Activated CD8-positive, alpha-beta memory T cell treated with anti-CD3 and anti-CD28 coated beads, Interleukin-2, amount 10 ng/mL, durations not matched to agents 7 days and 5 days (primary cell): ENCODE results near the gene EHD3. TPM values are rescaled to one million over a fixed set of nuclear protein-coding genes. Genes with fewer than 3 reads are reported as not detected.

Experiments
- ATAC-seq: fragments of 150-1000 bp; cut with Tn5 transposase; one replicate; pipeline ENCODE4 v1.10.0; 2021; ENCODE audit warnings: moderate library complexity
- CTCF ChIA-PET: fragments of 350-600 bp; sonication (Branson Sonifier 250); formaldehyde crosslinking; loops from one replicate; lab custom pipeline; 2021; ENCODE audit warnings: antibody characterized with exemption; lab: Charles Lee
- DNase-seq: peaks from one replicate; pipeline ENCODE4 v3.0.0-alpha.2; 2020
- H3K27ac Mint-ChIP-seq: one replicate; pipeline ENCODE4 v1.8.0; 2021; ENCODE audit warnings: mild to moderate bottlenecking, mixed read lengths
- H3K27me3 Mint-ChIP-seq: one replicate; pipeline ENCODE4 v1.8.0; 2021; ENCODE audit warnings: mixed read lengths
- H3K36me3 Mint-ChIP-seq: one replicate; pipeline ENCODE4 v1.8.0; 2021; ENCODE audit warnings: mild to moderate bottlenecking, mixed read lengths
- H3K4me1 Mint-ChIP-seq: one replicate; pipeline ENCODE4 v1.8.0; 2021; ENCODE audit warnings: mixed read lengths
- H3K4me3 Mint-ChIP-seq: one replicate; pipeline ENCODE4 v1.8.0; 2021; ENCODE audit warnings: mild to moderate bottlenecking, moderate library complexity, mixed read lengths
- H3K9me3 Mint-ChIP-seq: one replicate; pipeline ENCODE4 v1.8.0; 2022; ENCODE audit warnings: low read depth, mixed read lengths
- total RNA-seq, 2 experiments: library from RNA; stranded (reverse); gene quantifications; one replicate each; pipeline ENCODE4 v1.2.3, GENCODE V29; 2021

EHD3 gene
- total RNA-seq, 2 experiments from 2014 or later, result 0.41 to 1.1 TPM

DNA sequence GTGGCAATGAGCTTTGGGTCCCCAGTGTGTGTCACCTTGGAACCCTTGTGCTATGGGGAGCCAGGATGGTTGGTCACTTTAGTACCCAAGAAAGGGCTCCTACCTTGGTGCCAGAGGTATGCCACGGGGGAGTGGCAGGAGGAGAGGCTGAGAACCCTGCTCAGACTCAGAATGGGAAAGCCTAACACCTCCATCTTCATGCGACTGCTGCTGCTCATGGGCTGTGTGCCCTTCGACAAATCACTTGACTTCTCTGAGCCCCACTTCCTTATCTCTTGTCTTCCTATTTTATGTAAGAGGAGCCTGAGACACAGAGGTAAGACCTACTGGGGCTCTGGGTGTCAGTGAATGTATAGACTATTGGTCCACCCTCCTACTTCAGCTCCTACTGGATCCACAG is 25.1 kb downstream of the EHD3 start:
- Mint-ChIP-seq H3K4me1 (peaks cover under 1% of the 10 kb centered on the region), H3K4me3 (no peak overlapping the region), H3K9me3 (no peaks in the 10 kb centered on the region), H3K27ac (no peak overlapping the region), H3K27me3 (no peaks in the 10 kb centered on the region), H3K36me3 (no peaks in the 10 kb centered on the region)
- ATAC-seq (no peak), DNase-seq (no peak)
- CTCF ChIA-PET, result interaction anchor here (1.6 kb wide), 1 partner anchor 75 kb away, joined by 4 read pairs; no protein-coding TSS in a partner anchor

- Mint-ChIP-seq H3K36me3 (no peaks in the 10 kb centered on the region), H3K27ac (no peak overlapping the region), H3K27me3 (no peaks in the 10 kb centered on the region), H3K4me3 (no peak overlapping the region), H3K4me1 (no peaks in the 10 kb centered on the region), H3K9me3 (no peaks in the 10 kb centered on the region)
- DNase-seq (no peak), ATAC-seq (no peak)
- CTCF ChIA-PET, result interaction anchor here (1.5 to 1.6 kb wide), 2 partner anchors 73 to 549 kb away, joined by 4 read pairs; no protein-coding TSS in a partner anchor
Measured at GRCh38 chr2:31260870-31261269, 26.9 kb downstream of the EHD3 start.

DNA sequence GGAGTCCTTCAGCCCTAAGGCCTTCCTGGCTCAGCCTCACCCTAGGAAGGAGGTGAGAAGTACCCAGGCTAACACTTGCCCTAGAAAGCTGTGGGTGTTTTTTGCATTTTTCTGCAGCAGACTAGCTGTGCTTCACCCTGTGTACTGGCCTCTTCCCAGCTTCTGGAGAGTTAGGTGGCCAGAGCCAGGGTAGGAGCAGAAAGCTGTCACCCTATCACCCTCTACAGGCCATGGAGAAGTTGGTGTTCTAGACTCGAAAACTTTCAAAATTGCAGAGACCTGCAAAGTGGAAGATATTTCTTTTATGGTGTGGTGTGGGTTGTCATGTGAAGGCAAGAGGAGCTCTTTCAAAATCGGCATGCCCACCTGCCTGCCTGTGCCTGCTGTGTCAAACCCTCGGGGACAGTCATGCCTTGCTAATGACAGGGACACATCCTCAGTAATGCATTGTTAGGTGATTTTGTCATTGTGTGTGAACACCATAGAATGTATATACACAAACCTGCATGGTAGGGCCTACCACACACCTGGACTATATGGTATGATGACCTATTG is 29.8 kb downstream of the EHD3 start:
- ATAC-seq (no peak), DNase-seq (no peak)
- H3K27ac Mint-ChIP-seq, result no peak overlapping the region
- CTCF ChIA-PET, result interaction anchor here (1.4 kb wide), 1 partner anchor 69 kb away, joined by 3 read pairs; no protein-coding TSS in a partner anchor
- H3K9me3 Mint-ChIP-seq, result no peaks in the 10 kb centered on the region
- H3K27me3 Mint-ChIP-seq, result no peaks in the 10 kb centered on the region
- H3K4me3 Mint-ChIP-seq, result no peak overlapping the region
- H3K36me3 Mint-ChIP-seq, result no peaks in the 10 kb centered on the region
- H3K4me1 Mint-ChIP-seq, result no peaks in the 10 kb centered on the region

DNA sequence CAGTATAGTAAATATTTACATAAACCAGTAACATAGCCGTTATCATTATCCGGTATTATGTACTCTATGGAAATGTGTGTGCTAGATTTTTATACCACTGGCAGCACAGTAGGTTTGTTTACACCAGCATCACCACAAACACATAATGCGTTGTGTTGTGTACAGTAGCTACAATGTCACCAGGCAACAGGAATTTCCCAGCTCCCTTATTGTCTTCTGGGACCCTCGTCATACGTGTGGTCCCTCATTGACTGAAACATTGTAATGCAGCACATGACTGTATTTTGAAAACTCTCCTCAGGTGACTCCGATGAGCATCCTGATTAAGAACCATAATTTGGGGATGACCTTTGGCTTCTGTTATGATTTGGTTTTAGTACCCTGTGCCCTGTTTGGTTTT is 31.3 kb downstream of the EHD3 start:
- Mint-ChIP-seq H3K4me1 (no peaks in the 10 kb centered on the region), H3K4me3 (no peak overlapping the region), H3K27me3 (no peaks in the 10 kb centered on the region), H3K9me3 (no peaks in the 10 kb centered on the region), H3K27ac (no peak overlapping the region), H3K36me3 (no peaks in the 10 kb centered on the region)
- CTCF ChIA-PET, result no interaction called here
- no peak for DNase-seq
- ATAC-seq, result no peak

DNA sequence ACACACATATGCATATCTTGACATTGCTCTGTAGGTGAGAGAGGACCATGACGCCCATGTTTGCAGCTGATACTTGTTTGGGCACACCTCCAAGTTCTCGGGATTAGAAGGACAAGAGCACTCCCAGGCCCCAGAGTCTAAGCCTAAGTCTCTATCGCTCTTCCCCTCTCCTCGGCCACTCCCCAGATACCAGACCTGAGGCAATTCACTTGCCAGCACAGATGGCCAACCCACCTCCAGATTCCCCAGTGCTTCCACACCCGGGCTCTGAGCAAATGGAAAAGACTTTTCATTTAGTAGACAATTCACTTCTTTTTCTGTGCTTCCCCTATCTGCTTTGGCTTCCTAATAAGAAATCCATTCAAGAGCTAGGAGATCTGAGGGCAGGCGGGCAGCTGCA is 32.9 kb downstream of the EHD3 start:
- no peak overlapping the region for H3K27ac Mint-ChIP-seq
- no peaks in the 10 kb centered on the region for H3K9me3 Mint-ChIP-seq
- no peaks in the 10 kb centered on the region for H3K4me1 Mint-ChIP-seq
- no peaks in the 10 kb centered on the region for H3K27me3 Mint-ChIP-seq
- CTCF ChIA-PET, result no interaction called here
- DNase-seq, result no peak
- no peak for ATAC-seq
- no peak overlapping the region for H3K4me3 Mint-ChIP-seq
- no peaks in the 10 kb centered on the region for H3K36me3 Mint-ChIP-seq

DNA sequence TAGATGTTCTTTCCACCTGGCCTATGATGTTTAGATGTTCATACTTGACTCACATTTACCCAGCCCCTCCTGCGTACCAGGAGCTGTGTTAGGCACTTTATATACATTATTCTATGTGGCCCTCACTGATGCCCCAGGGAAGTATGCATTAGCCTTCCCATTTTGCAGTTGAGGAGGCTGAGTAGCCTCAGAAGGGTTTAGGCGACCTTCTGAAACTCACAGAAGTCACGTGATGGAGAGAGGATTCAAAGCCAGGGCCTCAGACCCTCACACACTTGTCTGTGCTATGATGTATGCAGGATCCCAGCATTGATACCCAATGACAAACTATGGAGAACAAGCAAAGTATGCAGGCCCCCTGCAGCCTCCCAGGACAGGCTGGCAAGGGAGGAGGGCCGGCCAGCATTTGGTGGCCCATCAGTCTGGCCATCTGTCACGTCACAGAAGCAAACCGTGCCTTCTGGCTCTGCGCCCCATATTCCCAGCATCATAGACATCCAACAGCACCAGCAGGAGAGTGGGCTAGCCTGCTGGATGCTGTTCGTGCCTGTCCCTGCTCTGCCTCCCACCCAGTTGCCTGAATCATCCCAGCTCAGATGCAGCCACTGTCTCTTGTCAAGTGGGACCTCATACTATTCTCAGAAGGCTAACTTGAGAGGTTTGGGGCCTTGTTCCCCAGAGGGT is 33.6 kb downstream of the EHD3 start:
- CTCF ChIA-PET, result no interaction called here
- H3K9me3 Mint-ChIP-seq, result no peaks in the 10 kb centered on the region
- H3K27me3 Mint-ChIP-seq, result no peaks in the 10 kb centered on the region
- ATAC-seq (no peak), DNase-seq (no peak)
- no peaks in the 10 kb centered on the region for H3K4me1 Mint-ChIP-seq
- H3K4me3 Mint-ChIP-seq, result no peak overlapping the region
- no peak overlapping the region for H3K27ac Mint-ChIP-seq
- H3K36me3 Mint-ChIP-seq, result no peaks in the 10 kb centered on the region

DNA sequence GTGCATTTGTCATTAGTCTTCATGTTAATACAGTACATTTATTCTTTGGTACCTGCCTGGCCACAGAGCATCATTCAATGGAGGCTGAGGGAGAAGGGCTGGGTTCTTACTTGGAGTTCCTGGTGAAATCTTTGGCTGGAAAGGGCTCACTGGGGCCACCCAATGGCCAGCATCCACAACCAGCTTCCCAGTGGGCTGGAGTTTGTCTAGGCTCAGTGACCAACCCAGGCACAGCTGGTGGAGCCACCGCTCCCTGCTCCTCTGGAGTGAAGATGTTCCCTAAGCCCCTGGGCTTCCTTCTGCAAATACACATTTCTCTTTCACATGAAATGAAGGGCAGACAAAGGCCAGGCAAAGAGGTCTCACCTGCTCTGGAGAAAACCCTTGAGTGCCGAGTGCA is 34.4 kb downstream of the EHD3 start:
- no peaks in the 10 kb centered on the region for H3K27me3 Mint-ChIP-seq
- H3K4me3 Mint-ChIP-seq, result no peak overlapping the region
- no peak overlapping the region for H3K27ac Mint-ChIP-seq
- CTCF ChIA-PET, result interaction anchor here (1.7 kb wide), 1 partner anchor 98 kb away, joined by 4 read pairs; no protein-coding TSS in a partner anchor
- no peaks in the 10 kb centered on the region for H3K36me3 Mint-ChIP-seq
- no peak for ATAC-seq
- H3K4me1 Mint-ChIP-seq, result no peaks in the 10 kb centered on the region
- DNase-seq, result no peak
- H3K9me3 Mint-ChIP-seq, result no peaks in the 10 kb centered on the region

DNA sequence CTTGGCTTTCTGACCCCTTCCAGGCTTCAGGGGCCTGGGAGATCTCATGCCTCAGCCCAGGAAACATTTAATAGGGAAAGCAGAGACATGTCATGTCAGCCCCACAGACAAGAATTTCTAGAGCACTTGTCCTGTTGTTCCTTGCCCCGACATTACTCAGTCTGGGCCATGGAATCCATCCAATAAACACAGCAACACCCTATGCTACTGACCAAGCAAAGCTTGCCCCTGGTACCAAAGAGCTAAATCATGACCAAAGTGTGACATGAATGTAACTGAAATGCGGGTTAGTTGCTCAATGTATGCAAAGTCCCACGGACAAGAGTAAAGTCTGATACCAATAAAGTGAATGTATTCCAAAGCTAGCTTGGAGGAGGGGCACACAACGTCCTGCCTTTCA is 35.1 kb downstream of the EHD3 start:
- Mint-ChIP-seq H3K9me3 (no peaks in the 10 kb centered on the region), H3K27me3 (no peaks in the 10 kb centered on the region), H3K4me1 (no peaks in the 10 kb centered on the region), H3K36me3 (no peaks in the 10 kb centered on the region), H3K4me3 (no peak overlapping the region), H3K27ac (no peak overlapping the region)
- ATAC-seq (no peak), DNase-seq (no peak)
- CTCF ChIA-PET, result interaction anchor here (1.7 kb wide), 1 partner anchor 99 kb away, joined by 4 read pairs; no protein-coding TSS in a partner anchor

GRCh38 chr2:31270131-31270530 is 36.2 kb downstream of the EHD3 start:
- no peaks in the 10 kb centered on the region for H3K9me3 Mint-ChIP-seq
- DNase-seq (no peak), ATAC-seq (no peak)
- no peaks in the 10 kb centered on the region for H3K27me3 Mint-ChIP-seq
- H3K36me3 Mint-ChIP-seq, result no peaks in the 10 kb centered on the region
- CTCF ChIA-PET, result no interaction called here
- no peaks in the 10 kb centered on the region for H3K4me1 Mint-ChIP-seq
- no peak overlapping the region for H3K4me3 Mint-ChIP-seq
- H3K27ac Mint-ChIP-seq, result no peak overlapping the region

DNA sequence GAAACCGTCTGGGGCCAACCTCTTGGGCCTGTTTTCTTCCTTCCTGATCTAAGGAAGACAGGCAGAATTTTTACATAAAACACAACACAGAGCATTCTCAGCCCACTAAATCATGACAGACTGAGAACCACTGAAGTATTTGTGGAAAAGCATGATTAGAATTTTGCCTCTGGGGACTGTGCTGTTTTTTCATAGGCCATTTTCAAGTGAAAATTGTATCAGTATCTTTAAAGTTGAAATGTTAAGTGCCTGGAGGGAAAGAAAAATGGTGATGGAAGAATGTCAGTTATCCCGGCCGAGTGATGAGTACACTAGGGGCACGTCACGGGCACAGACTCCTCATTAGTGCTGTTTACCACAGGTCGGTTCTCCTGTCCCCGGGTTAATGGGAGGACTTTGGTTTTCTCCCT is 36.9 kb downstream of the EHD3 start:
- CTCF ChIA-PET, result no interaction called here
- H3K4me3 Mint-ChIP-seq, result no peak overlapping the region
- H3K4me1 Mint-ChIP-seq, result no peaks in the 10 kb centered on the region
- ATAC-seq, result no peak
- H3K36me3 Mint-ChIP-seq, result no peaks in the 10 kb centered on the region
- no peak overlapping the region for H3K27ac Mint-ChIP-seq
- no peaks in the 10 kb centered on the region for H3K9me3 Mint-ChIP-seq
- DNase-seq, result no peak
- H3K27me3 Mint-ChIP-seq, result no peaks in the 10 kb centered on the region

- Mint-ChIP-seq H3K27me3 (no peaks in the 10 kb centered on the region), H3K27ac (no peak overlapping the region), H3K4me1 (no peaks in the 10 kb centered on the region), H3K4me3 (no peak overlapping the region), H3K9me3 (no peaks in the 10 kb centered on the region), H3K36me3 (no peaks in the 10 kb centered on the region)
- DNase-seq, result no peak
- no peak for ATAC-seq
- CTCF ChIA-PET, result interaction anchor here (0.7 kb wide), 1 partner anchor 56 kb away, joined by 4 read pairs; no protein-coding TSS in a partner anchor
Measured at GRCh38 chr2:31271851-31272267, 37.9 kb downstream of the EHD3 start.

- H3K4me3 Mint-ChIP-seq, result no peak overlapping the region
- CTCF ChIA-PET, result no interaction called here
- ATAC-seq (no peak), DNase-seq (no peak)
- H3K27ac Mint-ChIP-seq, result no peak overlapping the region
- no peaks in the 10 kb centered on the region for H3K27me3 Mint-ChIP-seq
- H3K4me1 Mint-ChIP-seq, result no peaks in the 10 kb centered on the region
- no peaks in the 10 kb centered on the region for H3K36me3 Mint-ChIP-seq
- no peaks in the 10 kb centered on the region for H3K9me3 Mint-ChIP-seq
Measured at GRCh38 chr2:31274401-31275075, 40.6 kb downstream of the EHD3 start.

- ATAC-seq (no peak), DNase-seq (no peak)
- CTCF ChIA-PET, result no interaction called here
- H3K36me3 Mint-ChIP-seq, result no peaks in the 10 kb centered on the region
- H3K27ac Mint-ChIP-seq, result no peak overlapping the region
- H3K27me3 Mint-ChIP-seq, result no peaks in the 10 kb centered on the region
- H3K9me3 Mint-ChIP-seq, result no peaks in the 10 kb centered on the region
- H3K4me1 Mint-ChIP-seq, result no peaks in the 10 kb centered on the region
- no peak overlapping the region for H3K4me3 Mint-ChIP-seq
Measured at GRCh38 chr2:31275976-31276375, 42.0 kb downstream of the EHD3 start.

DNA sequence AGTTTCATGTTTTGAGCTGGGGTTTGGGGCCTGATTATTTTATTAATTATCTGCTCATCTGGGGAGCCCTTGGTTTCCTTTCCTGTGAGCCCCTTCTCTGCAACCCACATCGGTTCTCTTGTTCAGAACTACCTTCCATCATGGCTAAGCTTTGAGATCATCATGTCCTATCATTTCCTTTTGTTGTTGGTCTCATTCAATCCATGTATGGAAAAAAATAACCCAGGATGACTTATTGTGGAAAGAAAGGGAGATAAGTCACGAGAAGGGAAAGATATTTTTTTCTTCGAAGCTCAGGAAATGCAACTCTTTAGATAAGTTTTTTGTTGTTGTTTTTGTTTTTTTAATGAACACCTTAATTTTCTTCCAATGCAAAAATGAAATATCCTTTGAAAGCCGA is 43.7 kb downstream of the EHD3 start:
- DNase-seq (no peak), ATAC-seq (no peak)
- H3K4me1 Mint-ChIP-seq, result no peaks in the 10 kb centered on the region
- no peaks in the 10 kb centered on the region for H3K9me3 Mint-ChIP-seq
- H3K36me3 Mint-ChIP-seq, result no peaks in the 10 kb centered on the region
- H3K27ac Mint-ChIP-seq, result no peak overlapping the region
- CTCF ChIA-PET, result no interaction called here
- no peaks in the 10 kb centered on the region for H3K27me3 Mint-ChIP-seq
- H3K4me3 Mint-ChIP-seq, result no peak overlapping the region
